Liver (tissue), 9 donors: ENCODE data around the gene SERTAD2. TPM values are rescaled to one million over a fixed set of nuclear protein-coding genes. Genes with fewer than 3 reads are reported as not detected.

ENCODE experiments used
- DNase-seq: peaks from one replicate; pipeline ENCODE4 v3.0.0-alpha.2; 2017; ENCODE audit warnings: low spot score
- H3K27ac ChIP-seq, 2 donors: one replicate each; pipeline ENCODE4 v1.7.0; 2013; ENCODE audit warnings: inconsistent platforms in 2 of 2, low read length in 2 of 2, control low read depth in 1 of 2, low read depth in 1 of 2, mild to moderate bottlenecking in 1 of 2
- H3K27me3 ChIP-seq, 4 donors: one replicate each; pipeline versions ENCODE4 v1.6.1 to v1.7.0; 2013; ENCODE audit warnings: low read length in 3 of 4, inconsistent platforms in 1 of 4, mild to moderate bottlenecking in 1 of 4, moderate library complexity in 1 of 4; ENCODE audit not compliant: control insufficient read depth in 4 of 4, insufficient read depth in 4 of 4
- H3K36me3 ChIP-seq, 4 donors: one replicate each; pipeline versions ENCODE4 v1.6.1 to v1.7.0; 2013; ENCODE audit warnings: low read length in 3 of 4, mild to moderate bottlenecking in 3 of 4, low read depth in 1 of 4, moderate library complexity in 1 of 4; ENCODE audit not compliant: control insufficient read depth in 4 of 4, insufficient read depth in 3 of 4
- H3K4me1 ChIP-seq, 4 donors: one replicate each; pipeline versions ENCODE4 v1.6.1 to v1.7.0; 2013; ENCODE audit warnings: low read length in 3 of 4, mild to moderate bottlenecking in 3 of 4, moderate library complexity in 1 of 4; ENCODE audit not compliant: control insufficient read depth in 4 of 4, insufficient read depth in 4 of 4
- H3K4me3 ChIP-seq, 3 donors: one replicate each; pipeline versions ENCODE4 v1.6.1 to v1.7.0; 2013; ENCODE audit warnings: low read length in 3 of 3, control low read depth in 1 of 3, low read depth in 1 of 3, mild to moderate bottlenecking in 1 of 3
- H3K9ac ChIP-seq, 2 donors: one replicate each; pipeline ENCODE4 v1.7.0; 2013; ENCODE audit warnings: low read length in 2 of 2, mild to moderate bottlenecking in 2 of 2, moderate library complexity in 2 of 2, control low read depth in 1 of 2, low read depth in 1 of 2
- H3K9me3 ChIP-seq, 4 donors: one replicate each; pipeline versions ENCODE4 v1.6.1 to v1.7.0; 2013; ENCODE audit warnings: low read length in 3 of 4; ENCODE audit not compliant: control insufficient read depth in 4 of 4
- EGR1 ChIP-seq, 2 donors: IDR thresholded peaks; 2 replicates each; pipeline ENCODE4 v1.6.1; 2016 to 2018; ENCODE audit warnings: antibody characterized with exemption in 2 of 2, low read depth in 2 of 2
- FOXA2 ChIP-seq: IDR thresholded peaks from 2 replicates; pipeline ENCODE4 v1.6.1; 2016; ENCODE audit warnings: antibody characterized with exemption
- GABPA ChIP-seq, 2 donors: IDR thresholded peaks in 1 of 2; conservative IDR thresholded peaks in 1 of 2; 2 replicates each; pipeline ENCODE4 v1.6.1; 2016; ENCODE audit warnings: antibody characterized with exemption in 2 of 2, mild to moderate bottlenecking in 1 of 2, moderate library complexity in 1 of 2
- HNF4A ChIP-seq, 2 donors: conservative IDR thresholded peaks; 2 replicates each; pipeline ENCODE4 v1.6.1; 2016; ENCODE audit warnings: antibody characterized with exemption in 2 of 2, mild to moderate bottlenecking in 2 of 2
- HNF4G ChIP-seq: IDR thresholded peaks from 2 replicates; pipeline ENCODE4 v1.6.1; 2016; ENCODE audit warnings: antibody characterized with exemption
- JUND ChIP-seq, 2 donors: IDR thresholded peaks; 2 replicates each; pipeline ENCODE4 v1.6.1; 2016; ENCODE audit warnings: antibody characterized with exemption in 2 of 2
- MAX ChIP-seq: IDR thresholded peaks from 2 replicates; pipeline ENCODE4 v1.6.1; 2016; ENCODE audit warnings: antibody characterized with exemption
- NR2F2 ChIP-seq: IDR thresholded peaks from 2 replicates; pipeline ENCODE4 v1.6.1; 2016; ENCODE audit warnings: antibody characterized with exemption
- REST ChIP-seq: IDR thresholded peaks from 2 replicates; pipeline ENCODE4 v1.6.1; 2016; ENCODE audit warnings: antibody characterized with exemption, mild to moderate bottlenecking
- RXRA ChIP-seq, 2 donors: IDR thresholded peaks; 2 replicates each; pipeline ENCODE4 v1.6.1; 2017 to 2018; ENCODE audit warnings: antibody characterized with exemption in 2 of 2, mild to moderate bottlenecking in 1 of 2
- TAF1 ChIP-seq: conservative IDR thresholded peaks from 2 replicates; pipeline ENCODE4 v1.6.1; 2016; ENCODE audit warnings: antibody characterized with exemption, mild to moderate bottlenecking
- YY1 ChIP-seq: IDR thresholded peaks from 2 replicates; pipeline ENCODE4 v1.6.1; 2016; ENCODE audit warnings: antibody characterized with exemption, mild to moderate bottlenecking
- ZBTB33 ChIP-seq: IDR thresholded peaks from 2 replicates; pipeline ENCODE4 v1.6.1; 2016; ENCODE audit warnings: antibody characterized with exemption
- WGBS: extraction: QIAGEN DNeasy Blood & Tissue Kit; methylation state at CpG from one replicate; pipeline ENCODE4 v1.1.7; 2013; 5-methylcytosine and 5-hydroxymethylcytosine counted together
- polyA plus RNA-seq, 2 donors: library from polyadenylated mRNA; stranded (reverse) in 1 of 2; unstranded in 1 of 2; fragments of 200-250 nt in 1 of 2; fragments of >200 nt in 1 of 2; fragmentation: Nextera tagmentation in 1 of 2; extraction: Ambion mirVana in 1 of 2; gene quantifications; one replicate each; pipeline versions ENCODE4 v1.2.1 to v1.2.3, GENCODE V29; 2013 to 2015
- total RNA-seq, 2 donors: library from RNA; depleted of rRNA; stranded (reverse); fragments of >200 nt; gene quantifications; one replicate each; pipeline ENCODE4 v1.2.3, GENCODE V29; 2014
- donor health status: healthy.
- donor health status: healthy.
- donor health status: healthy.
- donor health status: healthy.
- donor health status: healthy.

The SERTAD2 gene
- total and polyA plus RNA-seq, 4 donors: 5.1 to 13.3 (median 6.4) TPM

- TF ChIP-seq YY1 (no peak), TAF1 (no peak), EGR1 (IDR thresholded peaks at IDR 0.05; ENCODE audit: low read depth in 2 of 2) (no peak), MAX (no peak), RXRA (IDR thresholded peaks at IDR 0.05) (no peak), NR2F2 (no peak), ZBTB33 (no peak)
- Histone ChIP-seq H3K27ac (no peak overlapping the region), H3K4me1 (peaks cover 5 to 38% (median 23%) of the 10 kb centered on the region in 4 donors), H3K36me3 (peaks cover 3 to 14% (median 11%) of the 10 kb centered on the region in 4 donors), H3K4me3 (no peak overlapping the region), H3K9ac (no peak overlapping the region), H3K27me3 (no peaks in the 10 kb centered on the region), H3K9me3 (no peaks in the 10 kb centered on the region)
- 96% methylated on average over 5 of the region's 5 CpGs for WGBS
- DNase-seq: no peak
Observed at GRCh38 chr2:64637931-64638330, 15.8 kb downstream of the SERTAD2 start.

GRCh38 chr2:64637000-64637635 is 16.6 kb downstream of the SERTAD2 start:
- no peaks in the 10 kb centered on the region for H3K9me3 ChIP-seq
- peaks cover 3 to 15% (median 11%) of the 10 kb centered on the region in 4 donors for H3K36me3 ChIP-seq
- WGBS: 82% methylated on average over 9 of the region's 9 CpGs
- H3K27ac ChIP-seq: no peak overlapping the region
- DNase-seq: no peak
- H3K9ac ChIP-seq: no peak overlapping the region
- no peak for TF ChIP-seq JUND (IDR thresholded peaks at IDR 0.05)
- TF ChIP-seq TAF1: no peak
- no peak for TF ChIP-seq EGR1 (IDR thresholded peaks at IDR 0.05; ENCODE audit: low read depth in 2 of 2)
- TF ChIP-seq NR2F2: no peak
- TF ChIP-seq FOXA2: no peak
- no peak for TF ChIP-seq ZBTB33
- TF ChIP-seq REST: no peak
- no peak for TF ChIP-seq HNF4A (conservative IDR thresholded peaks at IDR 0.05)
- TF ChIP-seq YY1: no peak
- no peak for TF ChIP-seq GABPA (IDR thresholded peaks at IDR 0.05 in 1 of 2, conservative IDR thresholded peaks at IDR 0.05 in 1 of 2)
- TF ChIP-seq HNF4G: no peak
- no peak overlapping the region for H3K4me3 ChIP-seq
- no peaks in the 10 kb centered on the region for H3K27me3 ChIP-seq
- peaks cover 5 to 37% (median 22%) of the 10 kb centered on the region in 4 donors for H3K4me1 ChIP-seq
